ENCODE results near the gene HRK. TPM values are rescaled to one million over a fixed set of nuclear protein-coding genes. Genes with fewer than 3 reads are reported as not detected.

HRK gene
- total and polyA plus RNA-seq, 2 of the 13 experiments (the other 11 are each of a cell fraction or from before 2014, with no cell fraction given), result 0.02 TPM; not detected in 1

DNA sequence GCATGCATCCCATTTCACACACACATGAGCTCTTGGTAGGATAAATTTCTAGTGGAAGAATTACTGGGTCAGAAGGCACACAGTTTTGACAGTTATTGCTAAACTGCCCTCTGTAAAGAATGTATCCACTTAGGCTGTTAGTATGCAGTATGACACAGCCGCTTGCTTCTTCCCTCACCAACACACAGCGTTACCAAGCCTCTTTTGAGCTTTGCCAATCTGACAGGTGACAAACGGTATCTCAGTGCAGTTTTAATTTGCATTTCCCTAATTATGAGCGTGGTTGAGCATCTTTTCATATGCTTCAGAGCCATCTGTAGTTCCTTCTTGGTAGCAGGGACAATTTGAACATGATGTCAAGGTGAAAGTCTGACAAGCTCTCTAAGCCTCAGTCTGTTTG lies 42.9 kb downstream of the HRK start:
- TF ChIP-seq REPIN1 (CRISPR knock-in tag; IDR thresholded peaks at IDR 0.05; ENCODE audit: borderline replicate concordance, low read depth) (no peak), ZSCAN21 (CRISPR knock-in tag; IDR thresholded peaks at IDR 0.05; ENCODE audit: borderline replicate concordance) (no peak), ZNF235 (CRISPR knock-in tag; IDR thresholded peaks at IDR 0.05; ENCODE audit: borderline replicate concordance) (no peak), ZNF709 (CRISPR knock-in tag; IDR thresholded peaks at IDR 0.05) (no peak), POLR2AphosphoS2 (IDR thresholded peaks at IDR 0.05; ENCODE audit: low read depth, low read length) (no peak), MAFF (IDR thresholded peaks at IDR 0.05; ENCODE audit: low read depth, low read length) (no peak), ZNF558 (CRISPR knock-in tag; IDR thresholded peaks at IDR 0.05; ENCODE audit: borderline replicate concordance) (no peak), ZNF367 (CRISPR knock-in tag; IDR thresholded peaks at IDR 0.05; ENCODE audit: borderline replicate concordance) (no peak), CEBPB (IDR thresholded peaks at IDR 0.05; ENCODE audit: borderline replicate concordance, low read depth, low read length) (no peak), ZSCAN20 (CRISPR knock-in tag; IDR thresholded peaks at IDR 0.05; ENCODE audit: borderline replicate concordance) (no peak)
- TF ChIP-seq, protein P1, sequence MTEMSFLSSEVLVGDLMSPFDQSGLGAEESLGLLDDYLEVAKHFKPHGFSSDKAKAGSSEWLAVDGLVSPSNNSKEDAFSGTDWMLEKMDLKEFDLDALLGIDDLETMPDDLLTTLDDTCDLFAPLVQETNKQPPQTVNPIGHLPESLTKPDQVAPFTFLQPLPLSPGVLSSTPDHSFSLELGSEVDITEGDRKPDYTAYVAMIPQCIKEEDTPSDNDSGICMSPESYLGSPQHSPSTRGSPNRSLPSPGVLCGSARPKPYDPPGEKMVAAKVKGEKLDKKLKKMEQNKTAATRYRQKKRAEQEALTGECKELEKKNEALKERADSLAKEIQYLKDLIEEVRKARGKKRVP (CRISPR knock-in tag; IDR thresholded peaks at IDR 0.05), result no peak
- TF ChIP-seq, protein P2, sequence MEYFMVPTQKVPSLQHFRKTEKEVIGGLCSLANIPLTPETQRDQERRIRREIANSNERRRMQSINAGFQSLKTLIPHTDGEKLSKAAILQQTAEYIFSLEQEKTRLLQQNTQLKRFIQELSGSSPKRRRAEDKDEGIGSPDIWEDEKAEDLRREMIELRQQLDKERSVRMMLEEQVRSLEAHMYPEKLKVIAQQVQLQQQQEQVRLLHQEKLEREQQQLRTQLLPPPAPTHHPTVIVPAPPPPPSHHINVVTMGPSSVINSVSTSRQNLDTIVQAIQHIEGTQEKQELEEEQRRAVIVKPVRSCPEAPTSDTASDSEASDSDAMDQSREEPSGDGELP (IDR thresholded peaks at IDR 0.05; ENCODE audit: borderline replicate concordance, low read depth), result no peak
- TF ChIP-seq, protein P3, sequence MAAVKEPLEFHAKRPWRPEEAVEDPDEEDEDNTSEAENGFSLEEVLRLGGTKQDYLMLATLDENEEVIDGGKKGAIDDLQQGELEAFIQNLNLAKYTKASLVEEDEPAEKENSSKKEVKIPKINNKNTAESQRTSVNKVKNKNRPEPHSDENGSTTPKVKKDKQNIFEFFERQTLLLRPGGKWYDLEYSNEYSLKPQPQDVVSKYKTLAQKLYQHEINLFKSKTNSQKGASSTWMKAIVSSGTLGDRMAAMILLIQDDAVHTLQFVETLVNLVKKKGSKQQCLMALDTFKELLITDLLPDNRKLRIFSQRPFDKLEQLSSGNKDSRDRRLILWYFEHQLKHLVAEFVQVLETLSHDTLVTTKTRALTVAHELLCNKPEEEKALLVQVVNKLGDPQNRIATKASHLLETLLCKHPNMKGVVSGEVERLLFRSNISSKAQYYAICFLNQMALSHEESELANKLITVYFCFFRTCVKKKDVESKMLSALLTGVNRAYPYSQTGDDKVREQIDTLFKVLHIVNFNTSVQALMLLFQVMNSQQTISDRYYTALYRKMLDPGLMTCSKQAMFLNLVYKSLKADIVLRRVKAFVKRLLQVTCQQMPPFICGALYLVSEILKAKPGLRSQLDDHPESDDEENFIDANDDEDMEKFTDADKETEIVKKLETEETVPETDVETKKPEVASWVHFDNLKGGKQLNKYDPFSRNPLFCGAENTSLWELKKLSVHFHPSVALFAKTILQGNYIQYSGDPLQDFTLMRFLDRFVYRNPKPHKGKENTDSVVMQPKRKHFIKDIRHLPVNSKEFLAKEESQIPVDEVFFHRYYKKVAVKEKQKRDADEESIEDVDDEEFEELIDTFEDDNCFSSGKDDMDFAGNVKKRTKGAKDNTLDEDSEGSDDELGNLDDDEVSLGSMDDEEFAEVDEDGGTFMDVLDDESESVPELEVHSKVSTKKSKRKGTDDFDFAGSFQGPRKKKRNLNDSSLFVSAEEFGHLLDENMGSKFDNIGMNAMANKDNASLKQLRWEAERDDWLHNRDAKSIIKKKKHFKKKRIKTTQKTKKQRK (IDR thresholded peaks at IDR 0.05; ENCODE audit: low read length), result no peak
- no peaks in the 10 kb centered on the region for H3K79me2 ChIP-seq (ENCODE audit: insufficient read depth, low read length)
- no peaks in the 10 kb centered on the region; a peak in 1 of 5 replicates for H3K36me3 ChIP-seq (replicated peaks in 1 of 2; ENCODE audit: control insufficient read depth in 1 of 2, insufficient read depth in 2 of 2, low read length in 2 of 2)
- H3K4me2 ChIP-seq (ENCODE audit: low read depth, low read length), result no peak overlapping the region
- H3K27me3 ChIP-seq (ENCODE audit: control insufficient read depth in 1 of 2, insufficient read depth in 2 of 2, low read length in 2 of 2), result no peaks in the 10 kb centered on the region
- H3K27ac ChIP-seq (ENCODE audit: extremely low read length, insufficient read depth, low read length), result no peak overlapping the region
- BruUV-seq (replicated peaks), result no TSS peak
- no peak overlapping the region for H3K9ac ChIP-seq (ENCODE audit: insufficient read depth, low read depth, low read length)
- POLR2A ChIA-PET, result no interaction called here
- no peaks in the 10 kb centered on the region for H3K4me1 ChIP-seq (ENCODE audit: insufficient read depth, low read length)
- H3K4me3 ChIP-seq (replicated peaks in 1 of 3; ENCODE audit: insufficient read depth in 1 of 3, low read depth in 2 of 3, low read length in 3 of 3), result no peak overlapping the region
- no peak for DNase-seq (ENCODE audit: low spot score)
- H3K9me3 ChIP-seq (ENCODE audit: low read length), result no peaks in the 10 kb centered on the region
- CTCF ChIA-PET (ENCODE audit: low intra/inter-chr PET ratio, low total read pairs), result no interaction called here
- H4K20me1 ChIP-seq (ENCODE audit: insufficient read depth, low read length), result no peaks in the 10 kb centered on the region
- intact Hi-C loops (cut with micrococcal nuclease; ENCODE audit: unreplicated experiment), result no loop called here
- ATAC-seq, result no peak
- in situ Hi-C loops (cut with HindIII; ENCODE audit: extremely low pct_ligation_motif_present, low pct_unique_long_range_greater_than_20kb), result no loop called here
- FAIRE-seq, result no peak
- H2AFZ ChIP-seq (ENCODE audit: low read length), result no peak overlapping the region
- 73% methylated on average over 4 of the region's 4 CpGs for WGBS (ENCODE audit: low lambda C conversion rate)
